K562 (cell line): Measurements from ENCODE around the gene PBX1. TPM values are rescaled to one million over a fixed set of nuclear protein-coding genes. Genes with fewer than 3 reads are reported as not detected.

Experiments
- ATAC-seq: fragments of 200-7000 bp; cut with Tn5 transposase; 3 replicates; pipeline ENCODE4 v1.9.1; 2020; ENCODE audit warnings: moderate library complexity
- BruUV-seq: library from RNA; stranded (reverse); fragments of 400-500 nt; replicated peaks from 2 replicates; lab custom pipeline; 2021; lab: Mats Ljungman, UMichigan
- CTCF ChIA-PET: fragments of 300-600 bp; formaldehyde crosslinking; extraction: SDS; loops from one replicate; lab custom pipeline; 2021; ENCODE audit warnings: low intra/inter-chr PET ratio; lab: Yijun Ruan, JAX
- POLR2A ChIA-PET: fragments of 300-600, 350-650 bp; sonication (Branson Sonifier 250); formaldehyde crosslinking; extraction: SDS; loops from one replicate; lab custom pipeline; 2021; ENCODE audit warnings: antibody characterized with exemption, inconsistent platforms; lab: Yijun Ruan, JAX
- DNase-seq, 4 experiments: peaks; one replicate each; pipeline versions ENCODE4 v3.0.0 to v3.0.0-alpha.2; 2011 to 2018; ENCODE audit warnings: low spot score in 3 of 4, mixed read lengths in 3 of 4; ENCODE audit errors: extremely low read depth in 1 of 4
- FAIRE-seq: peaks from 2 replicates; lab custom pipeline; 2011; peaks lifted over from hg19 to GRCh38; lab: Jason Lieb, UNC
- H2AFZ ChIP-seq: 2 replicates; pipeline ENCODE4 v1.6.0; 2011; ENCODE audit warnings: low read depth, low read length, control low read depth, inconsistent platforms
- H3K27ac ChIP-seq: fragments of 200-600 bp; 3 replicates; pipeline ENCODE4 v1.8.0; 2011; ENCODE audit warnings: low read depth, mild to moderate bottlenecking, control low read depth, inconsistent platforms, low read length, moderate library complexity, mixed read lengths; ENCODE audit errors: extremely low read depth
- H3K27me3 ChIP-seq, 2 experiments: fragments of 300-600 bp in 1 of 2; 2 replicates in 1 of 2; 3 replicates in 1 of 2; pipeline versions ENCODE4 v1.6.0 to v1.8.0; 2011; ENCODE audit warnings: inconsistent platforms in 2 of 2, low read length in 2 of 2, mild to moderate bottlenecking in 1 of 2, mixed read lengths in 1 of 2, moderate library complexity in 1 of 2; ENCODE audit not compliant: control insufficient read depth in 2 of 2, insufficient read depth in 2 of 2
- H3K36me3 ChIP-seq: fragments of 300-600 bp; 3 replicates; pipeline ENCODE4 v1.8.0; 2011; ENCODE audit warnings: mild to moderate bottlenecking, low read length, inconsistent platforms; ENCODE audit not compliant: control insufficient read depth, insufficient read depth
- H3K4me1 ChIP-seq, 2 experiments: fragments of 200-600 bp in 1 of 2; replicated peaks in 1 of 2; 2 replicates in 1 of 2; 3 replicates in 1 of 2; pipeline versions ENCODE4 v1.5.1 to v1.8.0; 2011; ENCODE audit warnings: inconsistent platforms in 2 of 2, low read length in 2 of 2, mild to moderate bottlenecking in 1 of 2, mixed read lengths in 1 of 2, moderate library complexity in 1 of 2; ENCODE audit not compliant: control insufficient read depth in 2 of 2, insufficient read depth in 2 of 2
- H3K4me2 ChIP-seq: 2 replicates; pipeline ENCODE4 v1.6.1; 2011; ENCODE audit warnings: low read length, control low read depth, inconsistent platforms, mixed read lengths; ENCODE audit not compliant: insufficient read depth
- H3K4me3 ChIP-seq: fragments of 200-600 bp; sonication (generic), shearing (Covaris generic); 2 replicates; pipeline ENCODE4 v1.5.1; 2016; ENCODE audit warnings: control low read depth, inconsistent platforms
- H3K79me2 ChIP-seq: fragments of 200-600 bp; 3 replicates; pipeline ENCODE4 v1.8.0; 2011; ENCODE audit warnings: low read length, inconsistent platforms; ENCODE audit not compliant: control insufficient read depth, insufficient read depth
- H3K9ac ChIP-seq, 2 experiments: 2 replicates each; pipeline versions ENCODE4 v1.6.0 to v1.6.1; 2011; ENCODE audit warnings: low read depth in 2 of 2, low read length in 2 of 2, control low read depth in 1 of 2, inconsistent platforms in 1 of 2, mild to moderate bottlenecking in 1 of 2, mixed read lengths in 1 of 2; ENCODE audit not compliant: insufficient read depth in 1 of 2
- H3K9me1 ChIP-seq: one replicate; pipeline ENCODE4 v1.6.0; 2011; ENCODE audit warnings: inconsistent platforms, mild to moderate bottlenecking, low read length, moderate library complexity; ENCODE audit not compliant: control insufficient read depth, insufficient read depth
- H3K9me3 ChIP-seq: replicated peaks from 2 replicates; pipeline ENCODE4 v1.5.1; 2011; ENCODE audit warnings: low read depth, low read length, inconsistent platforms; ENCODE audit not compliant: control insufficient read depth, insufficient read depth
- H4K20me1 ChIP-seq: replicated peaks from 2 replicates; pipeline ENCODE4 v1.6.1; 2011; ENCODE audit warnings: low read length, inconsistent platforms, mixed read lengths; ENCODE audit not compliant: control insufficient read depth, insufficient read depth
- KLF13 ChIP-seq: fragments of 450-650 bp; IDR thresholded peaks from 2 replicates; pipeline ENCODE4 v1.6.1; 2016; ENCODE audit warnings: missing genetic modification characterization, low read depth, mild to moderate bottlenecking, missing compliant biosample characterization, moderate library complexity, borderline replicate concordance
- SAFB ChIP-seq: fragments of 200-400 bp; formaldehyde crosslinking; IDR thresholded peaks from 2 replicates; pipeline ENCODE4 v1.6.1; 2017; ENCODE audit warnings: low read depth, low read length, borderline replicate concordance
- ZBTB12 ChIP-seq: fragments of 250-450 bp; sonication (Bioruptor Pico); IDR thresholded peaks from 2 replicates; pipeline ENCODE4 v1.4.0; 2020
- ZBTB17 ChIP-seq: fragments of 450-650 bp; formaldehyde crosslinking; IDR thresholded peaks from 2 replicates; pipeline ENCODE4 v1.4.0; 2020; ENCODE audit warnings: mild to moderate bottlenecking
- ZNF347 ChIP-seq: fragments of 450-650 bp; formaldehyde crosslinking; IDR thresholded peaks from 2 replicates; pipeline ENCODE4 v1.4.0; 2020; ENCODE audit warnings: low read depth, mild to moderate bottlenecking, moderate library complexity
- ZNF57 ChIP-seq: fragments of 450-650 bp; formaldehyde crosslinking; IDR thresholded peaks from 2 replicates; pipeline ENCODE4 v1.4.0; 2020; ENCODE audit warnings: mild to moderate bottlenecking, moderate library complexity
- ZSCAN32 ChIP-seq: fragments of 450-650 bp; formaldehyde crosslinking; IDR thresholded peaks from 2 replicates; pipeline ENCODE4 v1.4.0; 2020; ENCODE audit warnings: mild to moderate bottlenecking, moderate library complexity
- WGBS: fragments of 100-300 bp; shearing (Covaris generic); methylation state at CpG from one replicate; pipeline ENCODE4 v1.1.6; 2016; ENCODE audit warnings: low coverage, mixed read lengths; ENCODE audit not compliant: insufficient coverage; ENCODE audit errors: missing lambda C conversion rate; 5-methylcytosine and 5-hydroxymethylcytosine counted together
- in situ Hi-C: fragments of 300-500 bp; cut with MboI; formaldehyde crosslinking; loops from 4 replicates; pipeline ENCODE4 v1.15.0; 2018; ENCODE audit warnings: inconsistent platforms, mixed read lengths
- intact Hi-C: fragments of 100-400 bp; cut with micrococcal nuclease; formaldehyde crosslinking; loops from 2 replicates; pipeline ENCODE4 v1.14.2; 2022
- polyA plus RNA-seq, 8 experiments: library from polyadenylated mRNA; depleted of rRNA in 4 of 8; stranded (reverse) in 5 of 8; unstranded in 3 of 8; fragments of >200 nt; fragmentation: Nextera tagmentation in 2 of 8; fragmentation: Illumina TruSeq in 1 of 8; extraction: Ambion mirVana in 2 of 8; extraction: Trizol in 1 of 8; gene quantifications; 2 replicates each; pipeline versions ENCODE4 v1.2.1 to v1.2.3, GENCODE V29; 2011 to 2014; ENCODE audit warnings: inconsistent platforms in 1 of 8, missing spikeins in 1 of 8
- total RNA-seq, 7 experiments: library from RNA; depleted of rRNA in 6 of 7; stranded (reverse); fragments of >200 nt in 6 of 7; fragmentation: Illumina TruSeq in 2 of 7; extraction: Trizol in 2 of 7; gene quantifications; 2 replicates each; pipeline versions ENCODE4 v1.2.1 to v1.2.3, GENCODE V29; 2011 to 2021; ENCODE audit warnings: low replicate concordance in 1 of 7

PBX1 gene
- total and polyA plus RNA-seq, 9 of the 15 experiments (the other 6 are each of a cell fraction or from before 2014, with no cell fraction given): 0.03 to 0.62 (median 0.17) TPM

- no peaks in the 10 kb centered on the region for H3K9me1 ChIP-seq
- BruUV-seq: no TSS peak
- in situ Hi-C loops: no loop called here
- POLR2A ChIA-PET: interaction anchor here (0.6 to 0.9 kb wide), 3 partner anchors 30 to 521 kb away, joined by 3 read pairs; no protein-coding TSS in a partner anchor
- H4K20me1 ChIP-seq: no peaks in the 10 kb centered on the region
- intact Hi-C loops: no loop called here
- no peak overlapping the region for H2AFZ ChIP-seq
- H3K9me3 ChIP-seq: no peaks in the 10 kb centered on the region
- H3K79me2 ChIP-seq: no peaks in the 10 kb centered on the region
- no peaks in the 10 kb centered on the region for H3K4me1 ChIP-seq
- FAIRE-seq (no peak), ATAC-seq (no peak), DNase-seq (no peak)
- no peak overlapping the region for H3K4me2 ChIP-seq
- no peaks in the 10 kb centered on the region for H3K27me3 ChIP-seq
- no peaks in the 10 kb centered on the region for H3K36me3 ChIP-seq
- no peak overlapping the region for H3K9ac ChIP-seq
- no peak overlapping the region for H3K27ac ChIP-seq
- TF ChIP-seq ZSCAN32 (CRISPR knock-in tag): no peak
- TF ChIP-seq ZBTB12 (CRISPR knock-in tag): no peak
- no peak for TF ChIP-seq KLF13
- no peak for TF ChIP-seq SAFB
- TF ChIP-seq ZNF347 (CRISPR knock-in tag): no peak
- no peak for TF ChIP-seq ZBTB17 (CRISPR knock-in tag)
- no peak for TF ChIP-seq ZNF57 (CRISPR knock-in tag)
- no peak overlapping the region for H3K4me3 ChIP-seq
- CTCF ChIA-PET: no interaction called here
- 0% methylated on average over 4 of the region's 4 CpGs for WGBS
These were observed 39.6 kb upstream of the PBX1 start for GRCh38 chr1:164519426-164519825.
